Measurements from ENCODE around the gene SLC13A4.
"Not testable (repeated sequence)": the region's sequence is repeated elsewhere in the genome, so short reads cannot be mapped to it uniquely, and the experiment has no call there.

The SLC13A4 gene

DNA sequence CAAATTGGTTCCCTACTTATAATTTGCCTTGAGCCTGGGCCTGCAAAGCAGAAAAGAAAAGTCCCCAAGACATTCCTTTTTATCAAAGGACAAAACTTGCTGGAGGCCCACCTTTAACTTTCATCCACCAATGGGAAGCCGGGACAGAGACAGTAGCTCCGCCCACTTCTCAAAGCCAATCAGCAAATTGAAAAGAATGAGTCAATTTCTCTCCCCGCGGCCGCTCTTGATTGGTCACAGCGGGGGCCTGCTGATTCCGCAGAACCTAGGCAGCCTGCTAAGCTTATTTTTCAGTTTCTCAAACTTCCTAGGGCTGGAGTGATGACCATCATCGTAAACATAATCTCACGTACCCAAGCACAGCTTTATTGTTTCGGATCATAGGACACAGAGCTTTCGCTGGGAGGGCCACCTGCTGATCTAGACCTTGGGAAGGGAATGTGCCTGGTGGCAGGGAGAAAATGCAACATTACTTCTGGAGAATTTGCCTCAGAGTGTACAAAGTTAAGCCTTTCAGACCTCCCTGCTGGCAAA is at the start of gene SLC13A4:
TSS of gene SLC13A4 (minus strand) at position 51 of the 534 bp plus-strand sequence. CDS start 690 bp downstream, outside the sequence.
- DNase-seq (ENCODE audit: low read depth in 2 of 2): no peak

GRCh38 chr7:135775915-135776314 is 47.9 kb upstream of the SLC13A4 start:
- not testable (repeated sequence) for DNase-seq (ENCODE audit: low read depth in 2 of 2)

DNA sequence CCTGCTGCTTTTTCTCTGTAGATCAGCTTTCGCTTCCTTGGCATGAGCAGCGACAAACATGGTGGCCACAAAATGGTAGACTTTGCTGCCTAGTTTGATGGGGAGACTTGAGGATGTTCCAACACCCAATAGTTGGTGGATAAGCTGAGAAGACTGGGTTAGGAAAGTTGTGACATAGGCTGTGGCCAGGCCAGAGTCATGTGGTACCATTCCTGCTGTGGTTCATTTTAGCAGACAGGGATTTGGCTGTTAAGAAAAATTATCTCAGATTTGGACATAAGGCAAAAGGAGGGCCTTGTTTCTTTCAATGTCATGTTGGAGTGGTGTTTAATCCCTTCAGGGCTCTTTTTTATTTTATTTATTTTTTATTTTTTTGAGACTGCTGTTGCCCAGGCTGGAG is 47.2 kb upstream of the SLC13A4 start:
- no peak for DNase-seq (ENCODE audit: low read depth in 2 of 2)

DNA sequence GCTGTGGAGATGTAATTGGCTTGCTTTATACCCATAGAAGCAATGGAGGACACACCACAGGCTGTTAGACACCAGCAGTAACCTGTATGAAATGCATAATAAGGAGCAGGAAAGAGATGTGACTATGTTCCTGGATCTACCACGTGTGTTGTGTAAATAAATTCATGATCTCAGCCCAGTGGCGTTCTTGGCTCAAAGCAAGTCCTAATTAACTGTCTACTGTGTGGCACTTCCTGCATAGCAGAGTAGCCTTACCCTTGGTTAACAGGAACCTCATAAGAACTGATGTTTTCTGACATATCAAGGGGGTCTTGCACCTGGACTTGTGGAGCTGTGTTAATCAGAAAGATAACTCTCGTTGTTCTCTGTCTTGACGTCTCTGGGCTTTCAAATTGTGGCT is 46.3 kb upstream of the SLC13A4 start:
- peak in 1 of 2 experiments; percentile 28 for DNase-seq (ENCODE audit: low read depth in 2 of 2)

DNA sequence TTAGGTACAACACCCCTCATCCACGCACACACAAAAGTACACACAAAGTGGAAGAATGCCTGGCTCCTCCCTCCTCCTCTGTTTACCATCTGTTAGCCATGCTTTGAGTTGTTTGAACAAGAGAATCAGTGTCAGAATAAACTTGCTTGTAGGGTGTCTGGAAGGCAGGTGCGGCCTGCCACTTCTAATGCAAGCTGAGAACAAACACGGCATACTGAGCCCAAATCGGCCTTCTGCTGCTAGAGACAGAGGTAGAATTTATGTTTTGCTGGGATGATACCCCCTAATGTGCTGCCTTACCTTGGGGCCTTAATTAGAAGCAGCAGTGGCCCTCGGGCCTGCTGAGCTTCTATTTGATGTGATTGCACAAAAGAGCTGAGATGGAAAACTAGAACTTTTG is 45.5 kb upstream of the SLC13A4 start:
- DNase-seq (ENCODE audit: low read depth in 2 of 2): no peak

DNA sequence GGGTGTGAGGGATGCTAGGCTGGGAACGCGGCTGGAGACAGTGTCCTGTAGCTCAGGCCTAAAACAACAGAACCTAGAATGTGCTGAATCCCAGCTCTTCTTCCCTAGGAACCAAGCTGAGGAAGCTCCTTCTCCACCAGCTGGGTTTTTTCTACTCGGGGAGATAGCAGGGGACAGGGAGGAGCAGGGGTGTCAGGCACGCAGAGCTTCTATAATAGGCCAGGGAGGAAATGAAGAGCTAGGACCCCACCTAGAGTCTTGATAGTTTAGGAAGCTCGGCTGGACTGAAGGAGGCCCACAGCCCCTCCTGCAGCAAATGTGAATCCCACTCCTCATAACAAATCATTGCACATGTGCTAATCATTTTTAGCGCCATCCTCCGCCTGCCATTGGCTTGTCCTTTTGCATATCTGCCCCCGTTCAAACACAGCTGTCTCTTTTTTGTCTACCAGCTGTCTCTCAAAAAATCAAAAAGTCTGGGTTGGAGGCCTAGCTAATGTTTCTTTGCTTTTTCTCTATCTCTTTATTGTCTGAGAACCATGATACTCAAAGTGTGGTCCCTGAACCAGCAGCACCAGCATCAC is 44.7 kb upstream of the SLC13A4 start:
- no peak for DNase-seq (ENCODE audit: low read depth in 2 of 2)

- peak in 1 of 2 experiments; percentile 52 for DNase-seq (ENCODE audit: low read depth in 2 of 2)
Observed at GRCh38 chr7:135771961-135772638, 44.1 kb upstream of the SLC13A4 start.

DNA sequence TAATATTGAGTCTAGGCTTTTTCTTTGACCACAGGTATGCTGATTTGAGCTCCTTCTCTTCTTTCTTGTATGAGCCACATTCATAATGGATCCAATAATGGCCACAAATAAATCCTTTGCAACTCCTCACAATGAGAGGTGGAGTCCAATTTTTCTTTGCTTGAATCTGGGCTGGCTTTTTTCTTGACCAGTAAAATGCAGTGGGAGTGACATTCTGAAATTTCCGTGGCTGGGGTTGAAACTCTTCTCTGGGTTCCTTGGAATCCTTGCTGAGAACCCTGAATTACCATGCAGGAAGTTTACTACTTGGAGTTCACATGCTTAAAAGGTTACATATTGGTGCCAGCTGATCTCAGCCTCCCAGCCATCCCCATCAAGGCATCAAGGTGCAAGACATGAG is 43.1 kb upstream of the SLC13A4 start:
- DNase-seq (ENCODE audit: low read depth in 2 of 2): no peak

- DNase-seq (ENCODE audit: low read depth in 2 of 2): no peak
Observed at GRCh38 chr7:135770139-135770710, 42.2 kb upstream of the SLC13A4 start.

DNA sequence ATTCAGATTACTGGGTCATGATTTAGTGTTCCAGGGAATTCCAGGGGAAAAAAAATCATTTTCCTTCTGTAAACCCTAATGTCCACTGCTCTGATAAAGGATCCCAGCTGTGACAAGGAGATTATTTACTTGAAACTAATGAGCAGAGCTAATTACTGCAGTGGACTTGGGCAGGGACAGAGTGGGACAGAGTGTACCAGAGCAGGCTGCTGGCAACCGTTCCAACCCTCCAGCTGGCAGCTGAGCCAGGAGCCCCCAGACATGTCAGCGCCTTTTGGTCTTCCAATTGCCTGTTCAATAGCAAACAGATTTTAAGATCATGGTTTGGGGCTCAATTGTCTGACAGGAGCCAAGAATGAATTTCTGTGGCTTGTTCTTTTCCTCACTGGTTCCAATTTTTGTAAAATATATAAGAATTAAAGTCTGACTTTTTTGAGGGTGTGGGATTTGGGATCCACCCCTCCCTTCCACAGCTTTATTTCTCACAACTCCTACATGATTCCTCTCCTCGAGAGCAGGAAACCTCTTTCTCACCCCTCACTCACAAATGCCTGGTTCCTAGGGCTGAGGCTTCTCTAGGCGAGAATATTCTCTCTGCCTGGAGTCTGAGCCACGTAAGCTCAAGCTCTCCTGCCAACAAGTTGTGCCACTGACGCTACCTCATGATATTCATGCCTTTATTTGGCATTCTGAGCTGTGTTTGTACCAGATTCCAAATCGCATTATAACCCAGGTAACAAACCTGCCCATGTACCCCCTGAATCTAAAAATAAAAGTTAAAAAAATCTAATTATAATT is 41.2 kb upstream of the SLC13A4 start:
- DNase-seq (ENCODE audit: low read depth in 2 of 2): no peak

DNA sequence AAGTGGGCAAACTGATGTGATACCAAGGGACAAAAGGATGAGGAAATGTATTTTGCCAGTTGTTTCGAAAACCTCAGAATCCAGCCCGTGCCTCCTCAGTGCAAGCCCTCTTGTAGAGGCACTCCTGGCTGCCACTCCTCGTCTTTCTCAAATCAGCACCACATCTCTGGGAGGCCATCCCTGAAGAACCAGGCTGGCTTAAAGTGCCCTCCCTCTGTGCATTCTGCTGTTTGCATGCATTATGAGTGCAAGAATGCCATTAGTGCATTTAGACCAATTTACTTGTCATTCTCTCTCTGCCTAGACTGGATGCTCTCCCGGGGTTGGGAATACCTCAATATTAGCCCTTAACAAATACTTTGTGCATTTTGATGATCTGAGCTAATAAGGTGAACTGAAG is 40.5 kb upstream of the SLC13A4 start:
- DNase-seq (ENCODE audit: low read depth in 2 of 2): no peak

DNA sequence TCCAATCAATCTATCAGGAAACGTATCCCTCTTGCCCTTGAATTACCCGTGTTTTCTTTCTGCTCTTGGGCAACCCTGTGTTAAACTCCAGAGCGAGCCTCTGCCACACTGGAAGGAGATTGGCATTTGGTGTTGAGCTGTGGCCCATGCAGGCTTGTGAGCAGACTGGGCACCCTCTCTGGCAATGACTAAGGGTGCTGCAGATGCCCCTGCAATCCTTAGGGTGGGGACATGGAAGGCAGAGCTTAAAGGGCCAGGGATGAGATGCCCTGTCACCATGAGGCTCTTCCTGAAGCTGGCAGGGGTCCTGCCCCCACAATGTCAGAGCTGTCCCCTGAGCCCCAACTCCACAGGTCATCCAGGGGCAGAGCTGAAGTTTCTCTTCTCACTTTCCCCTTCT is 40.1 kb upstream of the SLC13A4 start:
- DNase-seq (ENCODE audit: low read depth in 2 of 2): no peak

- DNase-seq (ENCODE audit: low read depth in 2 of 2): no peak
Observed at GRCh38 chr7:135763261-135763660, 35.3 kb upstream of the SLC13A4 start.

DNA sequence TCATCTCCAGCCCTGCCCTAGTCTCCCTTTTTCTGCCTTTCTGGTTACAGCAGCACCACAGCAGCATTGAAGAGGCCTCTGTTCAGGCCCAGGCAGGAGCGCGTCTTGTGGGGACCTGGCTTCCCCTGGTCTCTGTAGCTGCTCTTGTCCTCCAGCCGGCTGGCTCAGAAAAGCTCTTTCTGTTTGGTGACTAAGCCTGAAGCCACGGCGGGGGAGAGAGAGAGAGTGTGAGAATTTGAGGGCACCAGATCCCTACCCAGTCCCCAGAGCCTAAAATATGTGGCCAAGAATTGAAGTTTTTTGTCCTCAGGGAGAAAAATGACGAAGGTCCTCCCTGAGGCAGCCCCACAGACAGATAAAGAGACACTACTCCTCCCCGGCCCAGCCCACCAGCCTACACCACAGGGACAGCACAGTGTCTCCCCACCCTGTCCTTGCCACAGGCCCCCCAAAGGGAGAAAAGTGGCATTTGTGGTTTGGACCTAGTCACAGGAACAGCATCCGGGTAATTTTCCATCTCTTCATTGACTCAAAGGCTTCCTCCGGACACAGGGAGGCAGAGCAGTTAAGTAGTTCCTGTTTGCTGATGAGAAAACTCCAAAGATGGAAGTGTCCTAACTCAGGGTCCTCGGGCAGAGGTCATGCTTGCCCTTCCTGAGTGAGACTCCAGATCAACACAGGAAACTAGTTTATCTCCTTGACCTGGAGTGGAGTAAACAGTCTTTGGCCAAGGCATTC is 33.9 kb upstream of the SLC13A4 start:
- DNase-seq (ENCODE audit: low read depth in 2 of 2): no peak

- no peak for DNase-seq (ENCODE audit: low read depth in 2 of 2)
Observed at GRCh38 chr7:135759532-135759931, 31.5 kb upstream of the SLC13A4 start.

GRCh38 chr7:135758531-135758932 is 30.5 kb upstream of the SLC13A4 start:
- DNase-seq (ENCODE audit: low read depth in 2 of 2): no peak

- DNase-seq (ENCODE audit: low read depth in 2 of 2): no peak
Observed at GRCh38 chr7:135757719-135758411, 29.9 kb upstream of the SLC13A4 start.

DNA sequence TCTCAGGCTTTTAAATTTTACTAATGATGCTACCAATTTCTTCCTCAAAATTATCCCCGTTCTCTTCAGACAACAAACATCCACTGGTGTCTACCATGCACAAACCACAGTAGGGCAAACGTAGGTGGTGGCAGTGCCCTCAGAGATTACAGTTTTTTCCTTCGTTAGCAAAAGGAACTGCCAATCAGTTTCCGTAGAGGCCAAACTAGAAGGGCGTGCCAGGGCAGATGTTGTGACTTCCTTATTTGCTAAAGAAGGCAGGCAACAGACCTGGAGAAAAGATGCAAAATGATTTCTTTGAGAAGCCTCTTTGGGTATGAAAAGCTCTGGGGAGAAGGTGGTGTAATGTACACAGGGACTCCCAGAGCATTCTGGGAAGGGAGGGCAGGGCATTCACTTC is 28.2 kb upstream of the SLC13A4 start:
- no peak for DNase-seq (ENCODE audit: low read depth in 2 of 2)

- no peak for DNase-seq (ENCODE audit: low read depth in 2 of 2)
Observed at GRCh38 chr7:135755351-135755753, 27.4 kb upstream of the SLC13A4 start.

GRCh38 chr7:135753616-135754413 is 25.8 kb upstream of the SLC13A4 start:
- DNase-seq (ENCODE audit: low read depth in 2 of 2): no peak

All from fibroblast of skin of left quadriceps (primary cell).